DND-41 (cell line): ENCODE results near the gene C3orf18.

ENCODE experiments used
- EZH2 ChIP-seq: IDR thresholded peaks from 3 replicates; pipeline ENCODE4 v1.6.1; 2012; ENCODE audit warnings: borderline replicate concordance, low read depth, mild to moderate bottlenecking, moderate library complexity, low read length, inconsistent platforms; ENCODE audit not compliant: severe bottlenecking
- TF ChIP-seq, protein P1 (sequence below): IDR thresholded peaks from 2 replicates; pipeline ENCODE4 v1.5.1; 2012; ENCODE audit warnings: borderline replicate concordance, low read length, moderate library complexity, mild to moderate bottlenecking; ENCODE audit not compliant: poor library complexity, severe bottlenecking; ENCODE audit errors: extremely low read depth

GRCh38 chr3:50607271-50608091 is 39.9 kb upstream of the C3orf18 start:
- TF ChIP-seq, protein P1, sequence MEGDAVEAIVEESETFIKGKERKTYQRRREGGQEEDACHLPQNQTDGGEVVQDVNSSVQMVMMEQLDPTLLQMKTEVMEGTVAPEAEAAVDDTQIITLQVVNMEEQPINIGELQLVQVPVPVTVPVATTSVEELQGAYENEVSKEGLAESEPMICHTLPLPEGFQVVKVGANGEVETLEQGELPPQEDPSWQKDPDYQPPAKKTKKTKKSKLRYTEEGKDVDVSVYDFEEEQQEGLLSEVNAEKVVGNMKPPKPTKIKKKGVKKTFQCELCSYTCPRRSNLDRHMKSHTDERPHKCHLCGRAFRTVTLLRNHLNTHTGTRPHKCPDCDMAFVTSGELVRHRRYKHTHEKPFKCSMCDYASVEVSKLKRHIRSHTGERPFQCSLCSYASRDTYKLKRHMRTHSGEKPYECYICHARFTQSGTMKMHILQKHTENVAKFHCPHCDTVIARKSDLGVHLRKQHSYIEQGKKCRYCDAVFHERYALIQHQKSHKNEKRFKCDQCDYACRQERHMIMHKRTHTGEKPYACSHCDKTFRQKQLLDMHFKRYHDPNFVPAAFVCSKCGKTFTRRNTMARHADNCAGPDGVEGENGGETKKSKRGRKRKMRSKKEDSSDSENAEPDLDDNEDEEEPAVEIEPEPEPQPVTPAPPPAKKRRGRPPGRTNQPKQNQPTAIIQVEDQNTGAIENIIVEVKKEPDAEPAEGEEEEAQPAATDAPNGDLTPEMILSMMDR, result no peak
- TF ChIP-seq EZH2, result no peak
